ENCODE data around the gene MCM3.
A peak's percentile ranks its signal among the peaks of the same experiment; 100 is the strongest.

MCM3 gene

GRCh38 chr6:52254731-52255378 lies 29.7 kb downstream of the MCM3 start:
- intact Hi-C loops (cut with DNase I), result no loop called here
- no peak for DNase-seq

- intact Hi-C loops (cut with DNase I), result no loop called here
- no peak for DNase-seq
Observed at GRCh38 chr6:52253494-52253893, 31.0 kb downstream of the MCM3 start.

GRCh38 chr6:52251113-52251512 lies 33.4 kb downstream of the MCM3 start:
- DNase-seq, result no peak

GRCh38 chr6:52249078-52249477 lies 35.5 kb downstream of the MCM3 start:
- intact Hi-C loops (cut with DNase I), result no loop called here

More at GRCh38 chr6:52251113-52251512, 33.4 kb downstream of the MCM3 start:
- intact Hi-C loops (cut with DNase I), result no loop called here

GRCh38 chr6:52245425-52245824 lies 39.1 kb downstream of the MCM3 start:
- DNase-seq, result no peak
- intact Hi-C loops (cut with DNase I), result no loop called here

More at GRCh38 chr6:52249078-52249477, 35.5 kb downstream of the MCM3 start:
- no peak for DNase-seq

- intact Hi-C loops (cut with DNase I), result no loop called here
- DNase-seq, result no peak
Observed at GRCh38 chr6:52244400-52244799, 40.1 kb downstream of the MCM3 start, which contains the start of gene IL17F. IL17F (minus strand) TSS chr6:52244500; CDS start chr6:52244429, 71 bp downstream.

GRCh38 chr6:52243282-52243893 lies 41.2 kb downstream of the MCM3 start:
- intact Hi-C loops (cut with DNase I), result no loop called here
- DNase-seq, result no peak

GRCh38 chr6:52241819-52242218 lies 42.7 kb downstream of the MCM3 start:
- intact Hi-C loops (cut with DNase I), result no loop called here
- no peak for DNase-seq

- intact Hi-C loops (cut with DNase I), result no loop called here
- DNase-seq, result peak in 3 of 10 donors; percentile 2 to 61 (median 8)
Observed at GRCh38 chr6:52233975-52234823, 50.3 kb downstream of the MCM3 start.

- DNase-seq, result no peak
- intact Hi-C loops (cut with DNase I), result no loop called here
Observed at GRCh38 chr6:52233005-52233404, 51.5 kb downstream of the MCM3 start.

GRCh38 chr6:52231406-52232127 lies 53.0 kb downstream of the MCM3 start:
- DNase-seq, result no peak
- intact Hi-C loops (cut with DNase I), result no loop called here

GRCh38 chr6:52230685-52231084 lies 53.9 kb downstream of the MCM3 start:
- no peak for DNase-seq
- intact Hi-C loops (cut with DNase I), result no loop called here

- no peak for DNase-seq
- intact Hi-C loops (cut with DNase I), result no loop called here
Observed at GRCh38 chr6:52227495-52227894, 57.0 kb downstream of the MCM3 start.

GRCh38 chr6:52221302-52221701 lies 63.2 kb downstream of the MCM3 start:
- no peak for DNase-seq
- intact Hi-C loops (cut with DNase I), result no loop called here

GRCh38 chr6:52217761-52218160 lies 66.8 kb downstream of the MCM3 start:
- no peak for DNase-seq
- intact Hi-C loops (cut with DNase I), result no loop called here

- intact Hi-C loops (cut with DNase I), result no loop called here
- DNase-seq, result no peak
Observed at GRCh38 chr6:52216932-52217575, 67.5 kb downstream of the MCM3 start.

- intact Hi-C loops (cut with DNase I), result no loop called here
Observed at GRCh38 chr6:52215787-52216186, 68.8 kb downstream of the MCM3 start.

More at GRCh38 chr6:52215787-52216186, 68.8 kb downstream of the MCM3 start:
- DNase-seq, result no peak
